GM21447 (cell line): ENCODE data around the gene C3orf70.

Experiments used
- ATAC-seq: cut with Tn5 transposase; IDR thresholded peaks from one replicate; pipeline ENCODE4 v1.9.1; 2021; ENCODE audit not compliant: unreplicated experiment

Gene C3orf70, protein sequence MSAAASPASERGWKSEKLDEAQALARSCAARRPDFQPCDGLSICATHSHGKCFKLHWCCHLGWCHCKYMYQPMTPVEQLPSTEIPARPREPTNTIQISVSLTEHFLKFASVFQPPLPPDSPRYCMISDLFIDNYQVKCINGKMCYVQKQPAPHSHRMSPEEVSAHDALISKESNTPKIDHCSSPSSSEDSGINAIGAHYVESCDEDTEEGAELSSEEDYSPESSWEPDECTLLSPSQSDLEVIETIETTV

DNA sequence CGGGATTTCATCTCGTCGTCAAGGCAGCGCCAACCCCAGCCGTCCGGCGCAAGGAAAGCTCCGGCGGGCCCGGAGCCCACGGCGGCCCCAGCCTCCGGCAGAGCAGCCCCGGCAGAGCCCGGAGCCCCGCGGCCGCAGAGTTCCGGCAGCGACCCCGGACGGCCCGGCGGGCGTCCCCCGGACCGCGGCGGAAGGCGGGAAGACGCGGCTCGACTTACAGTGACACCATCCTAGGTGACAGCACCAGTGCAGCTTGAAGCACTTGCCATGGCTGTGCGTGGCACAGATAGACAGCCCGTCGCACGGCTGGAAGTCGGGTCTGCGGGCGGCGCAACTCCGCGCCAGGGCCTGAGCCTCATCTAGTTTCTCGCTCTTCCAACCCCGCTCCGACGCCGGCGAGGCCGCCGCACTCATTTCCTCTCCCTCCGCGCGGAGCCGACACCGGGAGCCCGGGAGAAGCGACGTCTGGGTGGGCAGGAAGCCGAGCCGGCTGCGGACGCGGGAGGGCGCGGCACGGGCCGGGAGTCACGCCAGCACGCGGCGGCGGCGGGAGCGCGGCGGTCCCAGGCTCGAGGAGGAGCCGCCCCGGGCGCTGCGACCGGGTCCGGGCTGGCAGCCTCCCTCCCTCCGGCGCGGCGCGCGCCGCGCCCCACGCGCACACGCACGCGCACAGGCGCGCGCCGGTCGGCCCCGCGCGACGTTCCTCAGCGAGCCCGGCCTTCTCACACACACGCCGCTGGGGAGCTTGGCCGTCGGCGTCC, at the start of gene C3orf70:
TSS of gene C3orf70 (minus strand) at position 651 of the 761 bp plus-strand sequence. CDS start at position 414, 237 bp downstream.
- ATAC-seq: no peak

DNA sequence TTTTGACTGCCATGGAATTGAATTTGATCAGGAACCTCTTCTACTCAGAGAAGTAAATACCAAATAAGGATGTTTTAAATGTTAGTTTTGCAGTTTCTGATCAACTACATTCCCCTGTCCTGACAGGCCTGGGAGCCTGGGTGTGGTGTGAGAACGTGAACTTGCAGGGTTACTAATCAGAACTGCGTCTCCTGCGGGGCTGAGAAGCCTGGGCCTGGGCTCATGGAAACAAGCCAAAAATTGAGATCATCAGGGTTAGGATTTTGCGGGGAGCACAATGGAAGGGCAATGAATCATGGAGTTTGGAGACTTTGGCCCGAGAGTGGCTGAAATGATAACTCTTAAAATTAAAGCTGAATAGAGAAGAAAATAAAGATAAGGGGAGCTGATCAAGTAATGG, 47.8 kb upstream of the C3orf70 start:
- ATAC-seq: no peak

DNA sequence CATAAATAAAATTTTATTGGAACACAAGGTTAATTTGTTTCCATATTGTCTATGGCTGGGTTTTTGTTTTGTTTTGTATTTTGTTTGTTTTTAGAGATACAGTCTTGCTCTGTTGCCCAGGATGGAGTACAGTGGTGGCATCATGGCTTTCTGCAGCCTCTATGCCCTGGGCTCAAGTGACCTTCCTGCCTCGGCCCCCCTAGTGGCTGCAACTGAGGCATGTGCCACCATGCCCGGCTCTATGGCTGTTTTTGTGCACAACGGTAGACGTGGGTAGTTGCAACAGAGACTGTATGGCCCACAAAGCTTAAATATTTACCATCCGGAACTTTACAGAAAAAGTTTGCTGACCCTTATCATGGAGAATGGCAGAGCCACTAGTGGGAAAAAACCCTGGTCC, 46.8 kb upstream of the C3orf70 start:
- ATAC-seq: no peak

DNA sequence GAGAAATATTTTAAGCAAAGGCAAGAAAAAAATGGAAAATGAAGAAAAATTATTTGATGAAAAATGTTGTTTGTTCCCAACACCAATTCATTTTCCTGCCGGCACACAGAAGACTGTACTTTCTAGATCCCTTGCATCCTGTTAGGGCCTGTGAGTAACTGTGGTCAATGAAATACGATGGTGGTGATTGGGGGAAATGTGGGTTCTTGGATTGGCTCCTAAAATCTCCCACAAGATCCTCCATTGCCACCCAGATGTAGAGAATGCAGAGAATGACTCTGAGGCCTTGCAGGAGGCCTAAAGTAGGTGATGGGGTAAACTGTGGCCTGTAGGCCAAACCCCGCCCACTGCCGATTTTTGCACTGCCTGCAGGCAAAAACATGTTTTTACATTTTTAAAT, 46.3 kb upstream of the C3orf70 start:
- no peak for ATAC-seq

DNA sequence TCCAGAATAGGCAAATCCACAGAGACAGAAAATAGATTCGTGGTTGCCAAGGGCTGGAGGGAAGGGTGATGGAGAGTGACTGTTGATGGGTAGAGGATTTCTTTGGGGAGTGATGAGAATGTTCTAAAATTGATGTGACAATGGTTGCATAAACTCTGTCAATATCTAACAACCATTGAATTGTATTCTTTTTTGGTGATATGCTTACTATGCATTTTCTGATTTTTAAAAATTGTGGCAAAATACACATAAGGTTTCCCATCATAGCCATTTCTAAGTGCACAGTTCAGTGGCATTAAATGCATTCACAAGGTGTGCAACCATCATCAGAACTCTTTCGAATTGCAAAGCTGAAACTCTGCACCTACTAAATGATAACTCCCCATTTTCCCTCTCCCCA, 44.2 kb upstream of the C3orf70 start:
- no peak for ATAC-seq

DNA sequence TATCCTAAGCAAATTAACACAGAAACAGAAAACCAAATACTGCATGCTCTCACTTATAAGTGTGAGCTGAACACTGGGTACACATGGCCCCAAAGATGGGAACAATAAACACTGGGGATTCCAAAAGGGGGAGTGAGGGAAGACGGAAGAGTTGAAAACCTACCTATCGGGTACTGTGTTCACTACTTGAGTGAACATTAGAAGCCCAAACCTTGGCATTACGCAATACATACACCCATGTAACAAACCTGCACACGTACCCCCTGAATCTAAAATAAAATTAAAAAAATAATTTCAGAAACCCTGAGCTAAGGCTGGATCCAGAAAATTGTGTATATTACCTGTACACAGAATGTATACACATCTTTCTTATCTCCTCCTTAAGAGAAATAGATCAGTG, 42.8 kb upstream of the C3orf70 start:
- no peak for ATAC-seq

DNA sequence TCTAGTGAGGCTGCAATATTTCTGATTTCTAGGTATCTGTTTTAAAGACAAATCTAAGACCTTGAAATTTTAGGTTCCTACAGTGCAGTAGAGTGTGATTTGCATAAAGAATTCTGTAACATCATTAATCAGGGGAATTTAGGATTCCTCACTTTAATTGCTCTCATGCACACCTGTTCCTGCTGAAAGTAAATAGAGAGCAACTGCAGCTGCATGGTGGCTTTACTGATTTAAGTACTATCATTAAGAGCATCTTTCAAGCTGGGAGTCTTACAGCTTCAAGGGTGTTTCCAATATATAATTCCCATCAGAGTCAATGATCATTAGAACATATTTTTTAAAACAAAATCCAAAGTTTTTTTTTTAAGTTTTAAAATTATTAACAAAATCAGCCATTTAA, 36.0 kb upstream of the C3orf70 start:
- no peak for ATAC-seq

DNA sequence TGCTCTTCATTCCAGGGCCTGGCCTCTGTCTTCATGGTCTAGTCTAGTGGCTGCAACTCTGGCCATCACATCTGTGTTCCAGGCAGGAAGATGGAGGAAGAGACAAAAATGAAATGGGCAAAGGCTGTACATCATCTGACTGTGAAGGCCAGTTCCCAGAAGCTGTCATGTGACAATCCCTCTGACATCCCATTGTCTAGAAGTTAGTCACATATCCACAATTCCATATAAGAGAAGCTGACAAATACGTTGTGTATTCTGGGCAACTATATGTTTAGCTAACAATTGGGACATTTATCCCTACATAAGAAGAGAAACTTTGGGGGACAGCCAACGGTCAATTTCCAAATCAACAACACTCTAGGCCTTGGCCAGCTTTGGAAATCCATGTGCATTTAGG, 34.5 kb upstream of the C3orf70 start:
- no peak for ATAC-seq

DNA sequence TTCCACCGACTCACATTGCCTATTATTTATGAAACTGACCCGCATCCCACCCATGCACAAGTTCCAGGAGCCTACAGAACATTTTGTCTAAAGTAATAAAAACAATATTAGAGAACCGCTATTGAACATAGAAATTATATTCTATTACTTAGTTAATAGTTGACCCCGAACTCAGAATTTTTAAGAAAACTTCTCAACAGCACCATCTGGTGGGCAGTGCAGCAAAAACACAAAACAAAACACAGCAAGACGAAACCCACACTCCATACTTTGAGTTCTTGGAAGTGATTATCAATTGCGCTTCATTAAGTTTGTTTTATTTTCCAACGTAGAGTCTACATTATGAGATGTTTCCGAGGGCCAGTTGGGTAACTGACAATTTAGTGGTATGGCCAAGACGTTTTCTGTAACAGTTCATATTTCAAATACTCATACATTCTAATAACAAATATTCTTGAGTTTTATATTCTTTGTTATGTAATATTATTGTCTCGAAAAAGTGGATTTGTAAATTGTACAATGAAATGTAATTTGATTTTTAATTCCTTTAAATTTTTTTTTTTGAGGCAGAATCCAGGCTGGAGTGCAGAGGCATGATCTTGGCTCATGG, 24.0 kb upstream of the C3orf70 start:
- no peak for ATAC-seq

DNA sequence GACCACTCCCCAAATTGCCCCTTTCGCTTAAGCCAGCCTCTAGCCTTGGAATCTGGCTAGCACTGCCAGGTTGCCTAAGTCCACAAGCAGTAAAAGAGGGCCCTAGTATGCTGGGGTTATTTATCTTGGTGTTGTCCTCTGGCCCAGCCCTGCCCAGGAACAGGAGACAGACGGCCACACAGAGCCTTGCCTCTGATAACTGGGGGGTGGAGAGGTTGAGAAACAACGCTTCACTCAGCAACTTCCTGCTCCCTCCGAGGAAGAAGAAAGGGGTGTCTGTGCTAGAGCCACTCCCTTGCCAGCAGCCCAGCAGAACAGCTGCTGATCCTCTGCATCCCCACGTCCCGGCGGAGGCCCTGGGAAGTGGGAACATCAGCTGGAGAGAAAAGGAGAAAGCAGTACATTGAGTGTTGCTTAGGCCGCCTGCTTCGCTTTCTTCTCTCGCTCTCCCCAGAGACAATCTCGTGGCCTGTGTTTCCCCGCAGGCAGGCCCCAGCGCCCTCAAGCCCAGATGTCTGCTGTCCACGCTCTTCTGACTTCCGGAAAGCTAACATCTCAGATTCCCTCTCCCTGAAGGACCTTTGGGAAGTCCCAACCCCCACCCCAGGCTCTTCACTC, 22.6 kb upstream of the C3orf70 start:
- ATAC-seq: peak; percentile 77

DNA sequence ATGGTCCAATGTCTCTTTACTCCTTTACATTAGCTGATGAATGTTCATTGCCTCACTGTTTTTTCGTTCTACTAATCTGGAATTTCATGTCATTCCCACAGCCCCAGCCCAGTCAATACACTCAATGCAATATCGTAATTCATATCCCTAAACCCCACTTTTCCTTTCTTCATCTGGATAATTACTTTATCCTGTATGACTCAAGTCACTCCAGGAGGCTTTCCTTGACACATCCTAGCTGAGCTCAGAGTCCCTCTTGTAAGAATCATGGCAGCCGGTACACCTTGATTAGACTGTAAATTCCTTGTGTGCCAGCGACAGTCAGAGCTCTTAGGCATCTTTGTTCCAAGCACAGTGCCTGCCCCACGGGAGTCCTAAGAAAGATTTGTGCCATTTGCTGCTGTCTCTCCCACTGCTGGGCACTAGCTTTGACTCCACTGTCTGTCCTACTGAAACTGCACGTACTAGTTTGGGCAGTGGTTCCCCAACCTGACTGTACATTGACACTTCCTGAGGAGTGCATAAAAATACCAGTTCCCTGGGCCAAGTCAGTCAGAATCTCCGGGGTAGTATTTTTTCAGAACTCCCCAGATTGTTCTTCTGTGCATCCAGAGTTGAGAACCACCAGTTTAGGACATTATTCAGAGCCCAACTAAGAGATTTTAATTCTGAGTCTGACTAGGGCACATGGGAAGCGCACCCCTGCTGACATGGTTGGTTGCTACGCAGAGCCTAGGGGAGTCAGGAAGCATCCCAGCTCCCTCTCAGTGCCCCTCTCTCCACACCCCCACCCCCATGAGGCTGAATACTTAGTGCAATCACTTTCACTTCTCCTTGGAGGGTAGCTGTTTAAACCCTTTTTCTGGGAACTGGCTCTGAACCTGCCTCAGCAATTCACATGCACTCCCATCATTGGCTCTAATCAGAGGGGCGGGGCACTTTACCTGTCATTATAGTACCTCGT, 19.5 kb upstream of the C3orf70 start:
- no peak for ATAC-seq

DNA sequence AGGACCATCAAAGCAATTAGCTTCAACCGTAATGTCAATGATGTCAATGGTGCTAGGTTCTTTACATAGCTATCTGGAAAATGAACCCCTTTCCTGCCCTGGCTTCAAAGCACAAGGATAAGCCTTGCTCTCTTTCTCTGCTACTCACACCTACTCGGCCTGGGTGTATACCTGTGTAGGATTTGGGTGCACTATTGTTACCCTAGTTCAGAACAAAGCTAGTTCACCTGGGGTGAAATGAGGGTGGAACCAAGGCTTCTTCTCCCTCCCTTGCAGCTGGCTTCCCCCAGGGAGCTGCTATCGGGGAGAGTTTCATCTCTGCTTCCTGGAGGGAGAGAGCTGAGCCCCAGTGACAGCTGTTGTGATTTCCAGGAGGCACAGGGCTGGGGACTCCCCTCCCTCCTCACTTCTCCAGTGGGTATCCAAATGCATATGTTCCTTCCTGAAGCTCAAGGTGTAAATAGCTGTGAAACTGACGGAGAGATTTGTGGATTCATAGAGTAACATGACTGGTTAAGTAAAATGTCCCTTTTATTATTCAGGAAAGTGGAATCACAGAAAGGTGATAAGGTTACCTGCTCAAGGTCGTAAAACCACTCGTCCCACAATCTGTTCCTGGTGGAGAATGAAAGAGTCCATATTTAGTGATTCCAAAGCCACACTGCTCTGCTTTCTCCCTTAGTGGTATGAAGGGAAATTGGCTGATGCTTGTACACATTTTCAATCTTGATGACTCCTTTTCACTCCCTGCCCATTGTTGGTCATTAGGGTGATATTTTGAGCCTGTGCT, 11.8 kb upstream of the C3orf70 start:
- no peak for ATAC-seq

DNA sequence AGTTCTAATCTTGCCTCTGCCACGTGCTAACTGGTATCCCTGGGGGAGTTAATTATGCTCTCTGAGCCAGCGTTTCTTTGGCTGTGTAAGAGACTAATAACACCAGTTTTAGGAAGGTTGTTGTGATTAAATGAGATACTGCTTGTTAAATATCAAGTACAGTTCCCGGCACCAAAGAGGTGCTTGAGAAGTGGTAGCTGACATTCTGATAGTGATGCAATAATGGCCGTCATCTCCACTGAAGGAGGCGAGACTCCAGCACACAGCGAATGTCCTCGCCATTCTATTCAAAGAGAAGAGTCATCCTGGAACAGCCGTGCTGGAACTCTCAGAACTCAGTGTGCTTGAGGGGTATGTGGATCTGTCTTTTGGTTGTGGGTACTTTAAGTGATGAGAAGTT, 9.8 kb upstream of the C3orf70 start:
- ATAC-seq: no peak

DNA sequence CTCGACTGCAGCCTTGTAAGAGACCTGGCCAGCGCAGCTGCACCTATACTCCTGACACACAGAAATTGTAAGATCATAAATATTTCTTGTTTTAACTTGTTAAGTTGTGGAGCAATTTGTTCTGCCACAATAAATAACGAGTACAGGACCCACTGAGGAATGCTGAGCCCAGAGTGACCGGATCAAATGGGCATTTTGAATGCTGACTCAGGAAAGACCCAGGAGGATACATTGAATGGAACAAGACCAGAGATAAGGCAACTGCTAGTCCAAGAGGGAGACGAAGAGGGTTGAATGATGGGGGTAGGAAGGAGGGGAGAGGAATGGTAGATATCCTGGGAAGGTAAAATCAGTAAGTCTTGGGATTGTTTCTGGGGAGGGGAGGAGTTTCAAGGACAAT, 8.9 kb upstream of the C3orf70 start:
- no peak for ATAC-seq

DNA sequence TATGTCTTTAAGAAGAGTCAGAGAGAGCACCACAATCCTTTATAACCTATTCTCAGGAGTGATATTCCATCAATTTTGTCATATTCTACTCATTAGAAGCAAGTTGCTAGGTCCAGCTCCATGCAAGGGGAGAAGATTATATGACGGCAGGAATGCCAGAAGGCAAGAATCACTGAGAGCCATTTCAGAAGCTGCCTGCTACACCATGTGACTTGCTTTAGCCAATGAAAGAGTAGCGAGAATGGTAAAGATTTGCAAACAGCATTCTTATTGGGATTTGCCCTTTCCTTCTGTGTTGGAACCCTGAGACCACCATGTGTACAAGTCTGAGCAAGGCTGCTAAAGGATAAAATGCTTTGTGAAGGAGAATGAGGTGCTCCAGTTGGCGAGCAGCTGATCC, 4.5 kb upstream of the C3orf70 start:
- ATAC-seq: no peak

DNA sequence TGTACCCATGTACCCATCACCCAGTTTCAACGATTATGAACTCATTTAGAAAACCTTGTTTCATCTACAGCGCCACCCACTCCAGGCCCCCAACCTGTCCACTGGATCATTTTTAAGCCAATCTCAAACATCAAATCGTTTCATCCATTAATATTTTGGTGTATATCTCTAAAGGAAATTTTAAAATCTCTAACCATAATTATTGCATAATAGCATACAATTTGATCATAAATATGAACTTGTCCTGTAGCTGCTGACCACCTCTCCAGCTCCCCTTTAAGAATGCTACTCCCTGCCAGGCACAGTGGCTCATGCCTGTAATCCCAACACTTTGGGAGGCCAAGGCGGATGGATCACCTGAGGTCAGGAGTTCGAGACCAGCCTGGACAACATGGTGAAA, 2.8 kb upstream of the C3orf70 start:
- no peak for ATAC-seq

DNA sequence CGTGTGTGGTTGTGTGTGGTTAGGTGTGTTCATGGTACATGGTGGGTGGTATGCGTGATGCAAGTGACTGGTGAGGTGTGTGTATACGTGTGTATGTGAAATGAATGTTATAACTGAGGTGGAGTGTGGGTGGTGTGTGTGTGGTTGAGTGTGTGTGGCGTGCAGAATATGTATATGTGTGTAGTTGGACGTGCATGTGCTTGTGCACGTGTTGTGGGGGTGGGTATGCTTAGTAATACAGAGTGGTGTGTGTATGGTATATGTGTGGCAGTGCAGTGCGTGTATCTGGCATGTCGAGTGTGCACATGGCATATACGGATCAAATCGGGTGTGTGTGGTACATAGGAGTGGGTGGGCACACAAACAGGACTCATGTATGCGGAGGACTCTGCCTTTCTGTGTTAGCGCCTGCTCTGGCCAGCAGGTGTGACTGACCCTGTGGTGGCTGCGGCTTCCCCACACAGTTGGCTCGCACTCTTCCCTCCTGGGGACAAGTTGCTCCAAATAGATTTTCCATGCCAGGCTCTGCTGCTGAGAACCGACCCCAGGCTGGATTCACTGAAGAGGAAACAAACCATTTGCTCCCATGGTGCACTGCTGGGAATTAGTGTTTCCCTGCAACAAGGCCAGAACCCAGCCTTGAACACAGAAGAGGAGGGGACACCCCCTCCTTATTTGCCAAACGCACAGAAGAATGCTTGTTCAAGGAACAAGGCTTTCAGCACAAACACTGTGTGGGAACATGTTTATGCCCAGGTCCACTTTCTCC, 1.2 kb upstream of the C3orf70 start:
- ATAC-seq: no peak

DNA sequence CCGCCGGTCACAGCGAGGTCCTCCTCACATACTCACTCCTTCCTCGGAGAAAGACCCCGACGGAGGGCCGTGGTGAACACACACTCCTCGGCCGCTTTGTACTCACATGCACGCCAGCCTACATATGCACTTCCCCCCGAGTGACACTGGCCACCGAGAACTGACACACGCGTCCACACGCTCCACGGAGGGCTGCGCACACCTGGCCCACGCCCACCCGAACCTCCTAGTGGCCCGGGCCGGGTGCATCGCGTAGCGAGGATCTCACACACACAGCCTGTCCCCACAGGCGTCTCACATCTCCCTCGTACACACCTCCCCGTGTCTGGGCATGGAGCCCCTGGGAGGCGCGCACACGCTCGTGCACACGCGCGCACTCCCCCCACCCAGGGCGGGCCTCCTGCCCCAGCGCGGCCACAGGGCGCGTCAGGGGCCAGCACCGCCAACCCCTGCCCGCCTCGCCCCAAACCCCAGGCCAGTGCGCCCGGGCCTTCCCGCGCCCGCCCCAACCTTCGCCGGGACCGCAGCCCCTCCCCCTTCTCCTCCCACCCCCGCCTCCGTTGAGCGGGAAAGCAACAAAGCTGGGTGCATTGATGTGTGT, 411 bp upstream of the C3orf70 start:
- ATAC-seq: no peak

DNA sequence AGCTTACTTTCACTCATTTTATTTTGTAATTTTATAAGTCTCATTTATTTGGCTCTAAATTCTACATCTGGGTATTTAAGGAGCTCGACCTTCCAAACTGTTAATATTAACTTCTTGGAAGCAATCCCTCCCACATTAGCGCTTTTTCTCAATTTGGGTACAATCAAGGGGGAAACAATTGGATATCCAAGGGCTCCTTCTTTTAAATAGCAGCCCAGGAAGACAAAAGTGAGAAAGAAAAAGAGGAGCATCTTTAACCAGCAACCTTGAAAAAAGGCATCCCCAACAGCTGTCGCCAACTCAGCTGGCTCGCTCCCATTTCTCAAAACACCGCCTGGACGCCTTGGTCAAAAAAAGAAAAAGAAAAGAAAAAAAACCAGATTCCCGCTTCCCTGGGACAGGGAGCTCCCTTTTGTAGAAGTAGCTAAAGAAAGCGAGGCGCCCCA, 873 bp downstream of the C3orf70 start:
- no peak for ATAC-seq
